GM21360 (cell line): ENCODE data around the gene CCNY.

Source experiments
- ATAC-seq: cut with Tn5 transposase; IDR thresholded peaks from one replicate; pipeline ENCODE4 v1.9.1; 2021; ENCODE audit warnings: mild to moderate bottlenecking, moderate library complexity; ENCODE audit not compliant: unreplicated experiment

The CCNY gene

DNA sequence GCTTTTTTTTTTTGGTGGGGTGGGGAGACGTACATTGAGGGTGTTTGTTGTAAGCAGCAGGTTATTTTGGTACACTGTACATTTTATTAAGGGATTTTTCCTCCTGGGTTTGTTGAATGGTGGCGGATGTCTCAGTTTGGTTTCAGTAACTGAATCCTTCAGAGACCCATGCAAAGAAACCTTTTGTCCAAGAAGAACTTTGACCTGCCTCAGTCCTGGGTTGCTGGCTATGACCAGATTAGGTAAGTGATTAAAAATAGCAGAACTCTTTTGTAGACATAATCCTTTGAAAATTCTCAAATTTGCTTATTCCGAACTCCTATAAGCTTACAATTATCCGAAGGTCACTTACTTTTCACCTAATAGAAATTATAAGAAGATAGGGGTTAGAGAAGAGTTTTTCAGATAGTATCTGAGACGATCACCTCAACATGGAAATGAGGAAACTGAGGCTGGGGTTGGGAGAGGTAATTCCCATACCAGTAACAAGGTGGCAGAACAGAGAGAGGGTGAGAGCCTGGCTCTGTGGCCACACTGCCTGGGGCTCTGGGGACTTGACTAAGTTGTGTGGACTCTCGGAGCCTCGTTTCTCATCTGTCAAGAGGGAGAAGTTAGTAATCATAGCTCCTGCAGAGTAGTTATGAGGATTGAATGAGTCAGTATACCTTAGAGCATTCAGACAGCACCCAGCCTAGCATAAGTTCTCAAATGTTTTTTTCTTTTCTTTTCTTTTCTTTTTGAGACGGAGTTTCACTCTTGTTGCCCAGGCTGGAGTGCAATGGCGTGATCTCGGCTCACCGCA, 87.4 kb downstream of the CCNY start:
- no peak for ATAC-seq

- ATAC-seq = no peak
Measured at GRCh38 chr10:35424680-35425285, 88.5 kb downstream of the CCNY start.

- no peak for ATAC-seq
Measured at GRCh38 chr10:35425595-35425994, 89.3 kb downstream of the CCNY start.

DNA sequence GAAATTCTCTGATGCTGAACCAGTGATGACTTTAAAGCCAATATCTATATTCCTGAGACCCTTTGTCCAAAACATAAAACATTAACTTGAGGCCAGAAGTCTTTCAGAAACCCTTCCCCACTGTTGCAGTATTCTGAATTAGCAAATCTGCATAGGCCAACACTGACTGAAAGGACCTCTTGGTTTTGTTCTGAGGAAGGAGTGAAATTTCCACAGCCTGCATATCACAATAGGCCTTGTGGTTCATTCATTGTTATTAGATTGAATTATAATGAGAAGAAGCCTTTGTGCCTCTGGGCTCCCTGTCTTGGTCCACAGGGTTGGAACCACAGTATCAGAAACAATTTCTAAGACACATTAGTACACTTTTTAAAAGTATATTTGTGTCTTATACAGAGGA, 90.3 kb downstream of the CCNY start:
- ATAC-seq = no peak

- no peak for ATAC-seq
Measured at GRCh38 chr10:35427543-35427942, 91.2 kb downstream of the CCNY start.

DNA sequence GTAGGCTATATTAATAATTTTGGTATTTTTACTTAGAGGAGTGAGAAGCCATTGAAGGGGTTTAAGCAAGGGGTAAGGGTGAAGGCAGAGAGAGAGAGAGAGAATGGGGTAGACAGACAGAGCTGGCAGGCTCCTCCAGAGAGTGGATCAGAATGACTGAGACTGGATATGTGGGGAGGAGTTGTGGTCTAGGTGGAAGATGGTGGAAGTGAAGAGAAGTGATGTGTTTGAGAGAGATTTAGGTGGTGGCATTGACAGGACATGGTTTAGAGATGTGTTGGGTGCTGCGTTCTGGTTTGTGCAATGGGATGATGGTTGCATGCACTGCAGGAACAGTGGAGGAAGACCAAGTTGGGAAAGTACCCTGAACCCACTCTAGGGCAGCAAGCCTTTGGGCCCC, 92.2 kb downstream of the CCNY start:
- no peak for ATAC-seq

DNA sequence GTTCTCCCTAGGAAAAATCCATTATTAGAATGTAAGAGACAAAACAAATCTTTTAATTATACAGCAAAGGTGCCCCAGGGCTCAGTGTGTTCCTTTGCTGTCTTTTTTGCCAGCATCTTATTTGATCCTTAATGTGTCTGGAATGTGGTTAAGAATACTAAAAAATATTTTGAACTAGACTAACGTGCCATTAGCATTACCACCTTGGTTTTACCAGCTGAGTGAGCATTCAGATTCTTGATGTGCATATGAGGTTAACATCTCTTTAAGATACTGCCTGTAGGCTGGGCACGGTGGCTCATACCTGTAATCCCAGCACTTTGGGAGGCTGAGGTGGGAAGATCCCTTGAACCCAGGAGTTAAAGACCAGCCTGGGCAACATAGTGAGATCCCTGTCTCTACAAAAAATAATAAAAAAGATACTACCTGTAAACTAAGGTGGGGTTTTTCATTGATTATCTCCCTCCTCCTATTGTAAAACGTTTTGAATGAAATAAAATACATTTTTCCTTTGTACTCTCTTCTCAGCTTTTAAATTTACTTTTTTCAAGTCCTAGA, 96.6 kb downstream of the CCNY start:
- no peak for ATAC-seq

- ATAC-seq = no peak
Measured at GRCh38 chr10:35433851-35434426, 97.6 kb downstream of the CCNY start.

DNA sequence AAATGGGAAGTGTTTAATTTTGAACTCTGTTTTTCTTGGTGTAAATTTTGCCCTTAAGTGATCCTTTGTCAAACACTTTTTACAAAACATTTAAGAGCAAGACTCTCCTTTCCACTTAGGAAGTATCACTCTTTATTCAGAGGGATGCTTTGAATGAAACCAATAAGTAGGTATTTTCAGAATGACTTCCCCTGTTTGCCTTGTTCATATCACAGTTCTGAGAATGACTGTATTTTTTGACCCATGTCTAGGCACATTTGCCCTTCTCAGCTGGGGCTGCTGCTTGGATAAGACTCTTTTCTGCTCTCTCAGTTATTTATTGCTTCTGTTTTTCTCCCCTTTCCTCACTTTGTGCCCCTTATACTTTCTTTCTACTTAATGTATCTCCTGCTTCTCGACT, 98.2 kb downstream of the CCNY start:
- no peak for ATAC-seq

GRCh38 chr10:35435824-35436223, 99.5 kb downstream of the CCNY start:
- no peak for ATAC-seq

GRCh38 chr10:35437829-35438228, 101.5 kb downstream of the CCNY start:
- no peak for ATAC-seq

- ATAC-seq = no peak
Measured at GRCh38 chr10:35438718-35439571, 102.6 kb downstream of the CCNY start.

DNA sequence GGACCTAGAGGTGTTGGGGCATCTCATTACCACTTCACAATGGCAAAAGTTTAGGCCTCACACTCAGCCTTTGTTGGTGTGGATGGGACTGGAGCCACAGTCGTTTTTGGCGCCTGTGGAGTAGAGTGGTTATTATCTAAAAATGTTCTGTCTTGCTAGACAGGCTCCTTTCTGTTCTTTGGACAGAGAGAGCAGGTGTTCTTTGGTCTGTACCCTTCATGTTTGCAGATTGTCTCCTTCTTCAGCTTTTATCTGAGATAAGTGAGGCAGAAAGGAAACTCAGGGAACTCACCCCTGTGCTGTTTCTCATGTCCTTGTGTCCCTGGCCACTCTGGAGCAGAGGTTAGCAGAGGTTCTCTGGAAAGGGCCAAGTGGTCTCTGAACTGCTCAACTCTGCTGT, 103.7 kb downstream of the CCNY start:
- ATAC-seq = no peak

DNA sequence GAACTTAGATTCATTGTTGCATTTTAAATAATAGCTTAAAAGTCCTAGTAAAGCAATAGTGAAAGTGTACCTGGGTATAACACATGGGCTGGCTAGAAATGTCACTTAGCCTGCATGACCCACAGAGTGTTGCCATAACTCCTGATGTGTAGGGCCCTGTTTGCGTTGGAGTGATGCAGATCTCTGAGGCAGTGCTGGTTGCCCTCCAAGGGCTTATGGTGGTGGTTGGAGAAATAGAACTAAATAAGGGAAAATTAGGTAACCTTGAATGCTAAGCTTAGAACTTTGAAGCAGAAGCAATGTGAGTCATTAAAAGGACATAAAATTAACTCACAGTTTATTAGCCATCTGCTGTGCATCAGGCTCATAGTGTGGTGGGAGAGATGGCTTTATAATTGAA, 105.7 kb downstream of the CCNY start:
- ATAC-seq = no peak

GRCh38 chr10:35442592-35442991, 106.3 kb downstream of the CCNY start:
- no peak for ATAC-seq

DNA sequence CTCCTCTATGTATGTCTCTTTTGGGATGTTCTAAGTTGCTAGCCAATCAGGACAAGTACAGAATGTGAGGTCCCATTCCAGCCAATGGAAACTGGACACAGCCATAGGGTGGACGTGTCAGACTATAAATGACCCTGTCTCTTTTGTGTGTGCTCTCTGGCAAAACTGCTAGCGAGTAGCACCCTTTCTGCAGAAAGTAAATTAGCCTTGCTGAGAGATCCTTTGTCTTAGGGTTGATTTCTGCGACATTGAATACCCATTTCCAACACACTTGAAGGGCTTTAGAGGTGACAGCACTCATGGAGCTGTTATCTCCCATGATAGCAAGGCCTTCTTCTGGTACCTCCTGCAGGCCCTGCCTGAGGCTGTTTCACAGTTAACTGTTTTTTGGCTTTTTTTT, 107.5 kb downstream of the CCNY start:
- no peak for ATAC-seq

DNA sequence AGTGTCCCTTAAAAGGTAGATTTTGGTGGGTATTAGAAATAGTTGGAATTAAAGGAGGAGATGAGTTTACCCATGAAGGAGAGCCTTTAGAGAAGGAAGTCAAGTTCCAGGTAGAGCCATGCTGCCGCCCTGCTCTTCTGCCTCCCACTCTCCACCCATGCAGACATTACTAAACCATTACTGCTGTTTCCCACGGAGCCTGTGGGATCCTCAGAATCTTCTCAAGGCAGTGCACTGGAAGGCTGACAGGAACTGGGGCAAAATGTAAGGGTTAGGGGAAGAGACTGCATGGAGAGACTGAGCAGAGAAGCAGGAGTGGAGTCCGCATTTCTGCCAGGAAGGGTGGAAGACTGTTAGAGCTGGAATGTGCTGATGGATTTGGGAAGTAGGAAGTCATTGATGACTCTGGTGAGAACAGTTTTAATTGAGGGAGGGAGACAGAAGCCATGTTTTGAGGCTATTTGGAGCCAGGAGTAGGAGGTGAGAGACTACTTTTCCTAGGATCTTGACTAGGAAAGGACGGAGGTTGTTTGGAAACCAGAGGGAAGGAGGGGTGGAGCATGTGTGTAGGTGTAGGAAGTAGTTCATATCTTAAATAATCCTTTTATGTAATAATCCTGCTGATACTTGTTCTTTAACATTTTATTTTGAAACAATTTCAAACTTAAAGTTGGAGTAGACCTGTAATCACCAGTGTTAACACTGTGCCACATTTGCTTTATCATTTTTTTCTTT, 109.0 kb downstream of the CCNY start:
- ATAC-seq = no peak

GRCh38 chr10:35446439-35446838, 110.1 kb downstream of the CCNY start:
- ATAC-seq = no peak

DNA sequence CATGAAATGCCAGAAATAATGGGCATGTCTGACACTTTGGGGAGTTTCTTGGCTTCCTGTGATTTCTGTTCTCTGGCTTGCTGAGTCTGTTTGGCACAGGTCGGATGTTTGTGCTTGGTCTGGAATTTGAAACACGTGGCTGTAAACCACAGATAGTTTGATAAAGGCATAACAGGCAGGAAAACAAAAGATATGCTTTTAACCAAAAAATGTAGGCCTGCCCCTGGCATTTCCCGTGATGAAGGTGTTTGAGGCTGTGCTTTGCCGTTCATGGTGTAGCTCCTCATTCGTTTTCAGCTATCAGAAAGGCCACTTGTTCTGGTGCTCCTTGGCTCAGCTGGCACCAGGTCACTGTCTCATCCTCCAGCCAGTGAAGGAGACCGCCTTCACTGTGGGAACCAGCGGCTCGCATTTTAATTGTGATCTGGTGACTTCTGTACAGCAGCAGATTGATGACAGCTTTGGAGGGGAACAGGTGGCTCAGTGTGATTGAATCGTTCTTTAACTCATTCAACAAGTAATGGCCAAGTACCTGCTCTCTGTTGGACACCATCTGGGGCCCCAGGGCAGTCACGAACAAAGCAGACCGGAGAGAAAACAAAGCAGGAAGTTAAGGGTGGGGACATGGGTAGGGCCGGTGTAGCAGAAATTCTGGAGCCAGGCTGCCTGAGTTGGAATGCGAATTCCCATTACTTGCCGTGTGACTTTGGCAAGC, 111.5 kb downstream of the CCNY start:
- no peak for ATAC-seq
